Activated CD4-positive, CD25-positive, alpha-beta regulatory T cell treated with anti-CD3 and anti-CD28 coated beads, Interleukin-2, amount 50 U/mL, for 72 hours (primary cell): Measurements from ENCODE around the gene TRIM13.
"Not testable (repeated sequence)": the region's sequence is repeated elsewhere in the genome, so short reads cannot be mapped to it uniquely, and the experiment has no call there.

Experiments
- DNase-seq: peaks from one replicate; pipeline ENCODE4 v3.0.0; 2021

The TRIM13 gene

DNA sequence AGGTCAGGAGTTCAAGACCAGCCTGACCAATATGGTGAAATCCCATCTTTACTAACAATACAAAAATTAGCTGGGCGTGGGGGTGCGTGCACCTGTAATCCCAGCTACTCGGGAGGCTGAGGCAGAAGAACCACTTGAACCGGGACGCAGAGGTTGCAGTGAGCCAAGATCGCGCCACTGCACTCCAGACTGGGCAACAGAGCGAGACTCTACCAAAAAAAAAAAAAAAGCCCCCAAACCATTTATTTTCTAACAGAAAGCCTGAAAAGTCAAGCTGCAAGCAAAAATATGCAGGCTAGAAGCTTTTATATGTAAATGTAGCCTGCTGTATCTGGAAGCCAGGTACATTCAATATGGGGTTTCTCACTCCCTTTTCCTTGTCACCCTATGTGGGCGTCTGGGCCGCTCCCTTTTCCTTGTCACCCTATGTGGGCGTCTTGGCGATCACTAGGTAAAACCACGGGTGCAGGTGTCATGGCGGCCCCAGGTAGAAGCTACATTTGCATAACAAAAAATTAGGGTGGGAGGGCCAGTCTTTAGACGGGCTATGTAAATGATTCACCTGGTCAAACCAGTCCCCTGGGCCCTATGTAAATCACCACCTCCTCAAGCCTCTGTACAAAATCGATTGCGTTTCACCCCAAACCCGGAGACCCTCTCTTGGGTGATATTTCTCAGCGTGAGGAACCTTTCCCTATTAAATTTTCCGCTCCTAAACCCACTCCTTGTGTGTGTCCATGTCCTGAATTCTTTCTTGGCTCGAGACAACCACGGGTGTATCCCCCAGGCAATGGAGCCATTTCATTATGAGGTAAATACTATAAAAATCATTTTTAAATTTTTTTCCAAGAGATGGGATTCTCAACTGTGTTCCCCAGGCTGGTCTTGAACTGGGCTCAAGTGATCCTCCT lies 2.1 kb downstream of the TRIM13 start:
- no peak for DNase-seq

DNA sequence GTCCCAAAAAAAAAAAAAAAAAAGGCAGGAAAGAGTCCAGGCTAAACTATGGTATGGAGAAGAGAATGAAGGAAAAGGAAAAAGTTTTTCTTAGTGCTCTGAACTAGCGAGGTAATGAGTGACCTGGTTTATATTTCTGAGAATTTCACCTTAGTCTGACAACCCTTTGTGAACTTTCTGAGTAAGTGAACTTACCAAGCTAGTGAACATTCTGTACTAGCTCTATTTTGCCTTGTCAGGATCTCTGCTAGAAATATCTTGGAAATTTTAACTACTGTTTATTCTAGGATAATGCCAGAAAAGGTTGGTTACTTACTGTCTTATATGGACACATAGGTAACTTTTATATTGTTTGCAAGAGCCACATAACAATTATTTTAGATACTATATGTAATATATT lies 4.4 kb downstream of the TRIM13 start:
- DNase-seq = no peak

GRCh38 chr13:50006426-50007135 lies 9.7 kb downstream of the TRIM13 start:
- no peak for DNase-seq

- DNase-seq = no peak
Observed at GRCh38 chr13:50011461-50011860, 14.6 kb downstream of the TRIM13 start.

DNA sequence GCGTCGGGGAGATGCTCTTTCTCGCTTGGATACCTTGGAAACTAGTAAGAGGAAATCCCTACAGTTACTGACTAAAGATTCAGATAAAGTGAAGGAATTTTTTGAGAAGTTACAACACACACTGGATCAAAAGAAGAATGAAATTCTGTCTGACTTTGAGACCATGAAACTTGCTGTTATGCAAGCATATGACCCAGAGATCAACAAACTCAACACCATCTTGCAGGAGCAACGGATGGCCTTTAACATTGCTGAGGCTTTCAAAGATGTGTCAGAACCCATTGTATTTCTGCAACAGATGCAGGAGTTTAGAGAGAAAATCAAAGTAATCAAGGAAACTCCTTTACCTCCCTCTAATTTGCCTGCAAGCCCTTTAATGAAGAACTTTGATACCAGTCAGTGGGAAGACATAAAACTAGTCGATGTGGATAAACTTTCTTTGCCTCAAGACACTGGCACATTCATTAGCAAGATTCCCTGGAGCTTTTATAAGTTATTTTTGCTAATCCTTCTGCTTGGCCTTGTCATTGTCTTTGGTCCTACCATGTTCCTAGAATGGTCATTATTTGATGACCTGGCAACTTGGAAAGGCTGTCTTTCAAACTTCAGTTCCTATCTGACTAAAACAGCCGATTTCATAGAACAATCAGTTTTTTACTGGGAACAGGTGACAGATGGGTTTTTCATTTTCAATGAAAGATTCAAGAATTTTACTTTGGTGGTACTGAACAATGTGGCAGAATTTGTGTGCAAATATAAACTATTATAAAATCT lies 15.7 kb downstream of the TRIM13 start:
- no peak for DNase-seq

GRCh38 chr13:50014386-50014785 lies 17.5 kb downstream of the TRIM13 start:
- DNase-seq = no peak

DNA sequence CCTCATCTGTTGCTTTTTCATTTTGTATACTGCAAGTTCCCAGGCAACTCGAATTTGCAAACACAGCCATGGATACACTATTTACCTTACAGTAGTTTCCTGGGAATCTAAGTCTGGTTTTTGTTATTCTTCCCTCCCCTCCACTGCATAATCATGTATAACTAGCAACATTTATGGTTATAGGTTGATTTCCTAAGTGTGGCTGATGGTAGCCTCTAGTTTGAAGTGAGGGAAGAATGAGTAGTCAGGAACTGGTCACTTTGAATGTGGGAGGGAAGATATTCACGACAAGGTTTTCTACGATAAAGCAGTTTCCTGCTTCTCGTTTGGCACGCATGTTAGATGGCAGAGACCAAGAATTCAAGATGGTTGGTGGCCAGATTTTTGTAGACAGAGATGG lies 18.4 kb downstream of the TRIM13 start, which contains the start of gene KCNRG:
Gene KCNRG, plus strand, starts transcription at position 187 of the 400 bp plus-strand sequence. Its CDS starts 50 bp downstream, at position 237.
- DNase-seq = no peak

DNA sequence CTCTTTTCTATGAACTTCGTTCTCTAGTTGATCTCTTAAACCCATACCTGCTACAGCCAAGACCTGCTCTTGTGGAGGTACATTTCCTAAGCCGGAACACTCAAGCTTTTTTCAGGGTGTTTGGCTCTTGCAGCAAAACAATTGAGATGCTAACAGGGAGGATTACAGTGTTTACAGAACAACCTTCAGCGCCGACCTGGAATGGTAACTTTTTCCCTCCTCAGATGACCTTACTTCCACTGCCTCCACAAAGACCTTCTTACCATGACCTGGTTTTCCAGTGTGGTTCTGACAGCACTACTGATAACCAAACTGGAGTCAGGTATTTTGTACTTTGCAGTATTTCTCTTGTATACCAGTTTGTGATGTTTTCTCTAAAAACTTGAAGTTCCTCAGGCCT lies 18.9 kb downstream of the TRIM13 start:
- DNase-seq = no peak

DNA sequence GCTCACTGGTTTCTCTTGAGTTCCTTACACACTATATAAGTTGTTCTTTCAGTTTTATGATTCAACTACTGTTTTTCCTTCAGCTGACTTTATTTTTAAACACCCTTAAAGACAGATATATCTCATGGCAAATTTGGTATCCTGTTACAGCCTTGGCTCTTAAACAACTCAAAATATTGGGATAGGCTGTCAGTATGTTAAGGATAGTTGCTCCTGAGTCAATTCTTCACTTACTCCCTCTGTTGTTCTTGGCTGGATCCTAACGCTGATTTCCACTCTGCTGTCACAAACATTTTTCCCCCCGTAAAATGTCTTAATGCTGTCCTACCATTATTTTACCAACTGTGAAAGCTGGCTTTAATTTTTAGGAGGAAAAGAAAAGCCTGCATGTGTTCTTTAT lies 19.6 kb downstream of the TRIM13 start:
- DNase-seq = no peak

DNA sequence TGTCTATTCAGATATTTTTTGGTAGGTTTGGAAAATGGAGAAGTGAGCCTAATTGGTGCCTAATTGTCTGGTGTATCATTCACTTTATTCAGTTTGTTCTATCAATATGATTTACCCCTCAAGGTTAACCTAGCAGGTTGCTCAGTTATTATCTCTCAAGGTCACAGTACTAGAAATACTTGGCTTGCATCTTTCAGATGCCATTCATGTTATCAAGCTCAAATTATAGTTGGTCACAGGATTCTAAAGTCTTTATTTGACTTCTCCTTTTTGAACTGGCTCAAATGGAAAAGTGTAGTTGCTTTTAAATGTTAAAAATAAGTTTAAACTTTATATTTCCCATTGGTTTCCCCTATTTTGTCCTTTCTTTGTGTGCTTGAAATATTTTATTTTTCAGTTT lies 21.0 kb downstream of the TRIM13 start:
- no peak for DNase-seq

DNA sequence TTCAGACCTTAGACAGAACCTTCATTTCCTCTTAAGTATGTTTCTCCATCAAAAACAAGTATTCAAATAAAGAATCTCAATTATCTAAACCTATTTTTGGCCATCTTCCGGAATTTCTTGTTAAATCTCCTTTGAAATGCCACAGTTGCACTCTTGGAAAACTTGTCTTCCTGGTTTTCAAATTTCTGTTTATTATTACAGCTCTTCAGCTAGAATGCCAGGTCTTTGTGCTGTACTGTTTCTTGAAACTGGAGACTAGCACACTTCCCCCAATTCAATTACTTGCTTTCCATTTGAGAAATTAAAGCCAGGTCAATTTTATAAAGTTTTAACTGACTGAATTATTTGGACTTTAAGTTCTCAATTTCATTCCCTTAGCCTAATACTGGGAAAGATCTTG lies 28.6 kb downstream of the TRIM13 start:
- DNase-seq = no peak

DNA sequence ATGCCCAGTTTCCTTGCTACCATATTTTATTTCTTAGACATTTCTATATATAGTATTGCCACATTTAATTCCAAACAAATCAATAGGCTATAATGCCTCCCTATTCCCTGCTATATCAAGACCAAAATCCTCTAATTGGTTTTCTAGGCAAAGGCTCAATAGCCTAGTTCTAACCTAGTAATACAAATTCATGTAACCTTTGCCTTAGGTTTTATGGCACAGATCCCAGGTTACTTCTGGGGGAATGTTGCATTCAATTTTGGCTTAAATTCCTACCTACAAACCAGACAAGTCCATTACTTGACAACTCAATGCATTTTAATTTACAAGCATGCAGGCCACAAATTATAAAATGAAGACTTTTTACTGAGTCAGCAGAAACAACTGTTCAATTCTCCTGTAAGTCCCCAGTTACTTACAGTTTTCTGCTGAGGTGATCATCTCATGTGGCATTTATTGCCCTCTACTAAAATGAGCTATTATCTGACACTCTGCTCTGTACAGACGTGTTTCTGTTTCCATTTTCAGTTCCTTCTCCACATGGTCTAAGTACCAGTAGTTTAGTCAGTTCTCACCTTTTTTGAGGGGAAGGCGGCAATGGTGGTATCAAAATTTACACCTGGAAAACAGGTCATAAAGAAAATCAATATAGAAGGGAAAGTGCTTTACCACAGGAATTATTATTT lies 30.1 kb downstream of the TRIM13 start:
- DNase-seq = no peak

GRCh38 chr13:50030315-50030714 lies 33.5 kb downstream of the TRIM13 start:
- DNase-seq = no peak

- no peak for DNase-seq
Observed at GRCh38 chr13:50033725-50034124, 36.9 kb downstream of the TRIM13 start.

DNA sequence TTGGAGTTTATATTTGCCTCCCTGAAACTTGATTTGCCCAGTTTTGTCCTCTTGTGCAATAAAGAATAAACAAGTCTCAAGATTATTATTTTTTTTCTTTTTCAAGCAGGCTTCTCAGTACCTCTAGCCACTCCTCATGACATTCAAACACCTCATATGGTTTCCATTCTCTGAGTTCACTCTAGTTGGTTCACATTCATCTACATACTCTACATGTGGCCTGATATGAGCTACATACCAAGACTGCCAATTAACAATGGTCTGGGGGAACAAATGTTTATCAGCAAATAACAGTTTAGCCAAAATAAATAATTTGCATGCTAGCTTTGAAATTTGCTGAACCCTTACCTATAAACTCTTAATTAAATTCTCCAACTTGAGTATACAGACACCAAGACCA lies 40.9 kb downstream of the TRIM13 start:
- no peak for DNase-seq

DNA sequence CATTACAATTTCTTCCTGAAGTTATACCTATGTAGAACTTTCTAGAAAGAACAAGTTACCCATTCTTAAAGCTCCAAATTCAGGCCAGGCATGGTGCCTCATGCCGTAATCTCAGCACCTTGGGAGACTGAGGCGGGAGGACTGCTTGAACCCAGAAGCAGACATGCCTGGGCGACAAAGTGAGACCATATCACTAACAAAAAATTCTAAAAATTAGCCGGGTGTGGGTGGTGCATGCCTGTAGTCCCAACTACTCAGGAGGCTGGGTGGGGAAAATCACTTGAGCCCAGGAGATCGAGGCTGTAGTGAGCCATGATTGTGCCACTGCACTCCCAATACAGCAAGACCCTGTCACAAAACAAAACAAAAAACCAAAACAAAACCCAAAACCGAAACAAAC lies 41.4 kb downstream of the TRIM13 start:
- DNase-seq = no peak

GRCh38 chr13:50052478-50052877 lies 55.6 kb downstream of the TRIM13 start:
- DNase-seq = no peak

DNA sequence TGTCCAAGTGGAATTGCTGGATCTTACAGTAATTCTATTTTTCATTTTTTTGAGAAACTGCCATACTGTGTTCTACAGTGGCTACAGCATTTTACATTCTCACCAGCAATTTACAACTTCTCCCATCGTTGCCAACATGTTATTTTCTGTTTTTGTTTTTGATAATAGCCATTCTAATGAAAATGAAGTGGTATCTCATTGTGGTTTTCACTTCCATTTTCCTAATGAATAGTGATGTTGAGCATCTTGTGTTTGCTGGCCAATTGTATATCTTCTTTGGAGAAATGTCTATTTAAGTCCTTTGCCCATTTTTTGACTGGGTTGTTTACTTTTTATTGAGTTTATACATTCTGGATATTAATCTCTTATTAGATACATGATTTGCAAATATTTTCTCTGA lies 57.0 kb downstream of the TRIM13 start:
- no peak for DNase-seq

DNA sequence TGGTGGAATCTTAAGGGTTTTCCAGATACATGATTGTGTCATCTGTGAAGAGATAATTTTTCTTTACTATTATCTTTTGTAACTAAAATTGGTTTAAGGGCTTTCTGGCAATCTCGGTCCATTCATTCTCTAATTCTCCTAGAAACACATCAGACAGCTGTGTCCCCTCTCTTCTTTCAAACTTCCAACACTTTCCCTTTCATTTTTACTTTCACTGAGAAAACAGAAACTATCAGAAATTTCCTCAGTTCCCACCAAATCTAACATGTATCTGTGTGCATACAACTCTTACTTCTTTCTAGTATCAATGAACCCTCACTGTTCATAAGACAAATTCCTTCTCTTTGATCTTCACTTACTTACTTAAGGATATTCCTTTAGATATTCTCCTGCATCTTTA lies 58.6 kb downstream of the TRIM13 start:
- no peak for DNase-seq

GRCh38 chr13:50060718-50061117 lies 63.9 kb downstream of the TRIM13 start:
- DNase-seq = no peak

DNA sequence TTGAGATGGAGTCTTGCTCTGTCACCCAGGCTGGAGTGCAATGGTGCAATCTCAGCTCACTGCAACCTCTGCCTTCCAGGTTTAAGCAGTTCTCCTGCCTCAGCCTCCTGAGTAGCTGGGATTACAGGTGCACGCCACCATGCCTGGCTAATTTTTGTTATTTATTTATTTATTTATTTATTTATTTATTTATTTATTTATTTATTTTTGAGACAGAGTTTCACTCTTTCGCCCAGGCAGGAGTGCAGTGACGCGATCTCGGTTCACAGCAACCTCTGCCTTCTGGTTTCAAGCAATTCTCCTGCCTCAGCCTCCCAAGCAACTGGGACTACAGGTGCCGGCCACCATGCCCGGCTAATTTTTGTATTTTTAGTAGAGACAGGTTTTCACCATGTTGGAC lies 65.5 kb downstream of the TRIM13 start:
- DNase-seq = not testable (repeated sequence)

GRCh38 chr13:50065712-50066111 lies 68.9 kb downstream of the TRIM13 start:
- no peak for DNase-seq
